GM12878 (cell line): Measurements from ENCODE around the gene TYRP1. TPM values are rescaled to one million over a fixed set of nuclear protein-coding genes. Genes with fewer than 3 reads are reported as not detected.

Experiments
- ATAC-seq: fragments of 200-7000 bp; cut with Tn5 transposase; 3 replicates; pipeline ENCODE4 v1.9.1; 2020; ENCODE audit warnings: mild to moderate bottlenecking, moderate library complexity
- BruUV-seq: library from RNA; stranded (reverse); fragments of 400-500 nt; replicated peaks from 2 replicates; lab custom pipeline; 2021; lab: Mats Ljungman, UMichigan
- CTCF ChIA-PET: fragments of 300-600 bp; sonication (Branson Sonifier 250); formaldehyde crosslinking; extraction: SDS; loops from one replicate; lab custom pipeline; 2021; ENCODE audit warnings: inconsistent platforms; lab: Yijun Ruan, JAX
- POLR2A ChIA-PET: fragments of 350-600 bp; formaldehyde crosslinking; extraction: SDS; loops from one replicate; lab custom pipeline; 2021; ENCODE audit warnings: inconsistent platforms; lab: Charles Lee
- RAD21 ChIA-PET: fragments of 300-600 bp; sonication (Branson Sonifier 250); formaldehyde crosslinking; loops from one replicate; lab custom pipeline; 2023; ENCODE audit warnings: antibody characterized with exemption; ENCODE audit not compliant: unreplicated experiment; lab: Charles Lee
- SMC1A ChIA-PET: fragments of 300-600 bp; sonication (Branson Sonifier 250); formaldehyde crosslinking; loops from one replicate; lab custom pipeline; 2023; ENCODE audit not compliant: unreplicated experiment, uncharacterized antibody; lab: Charles Lee
- DNase-seq: peaks from one replicate; pipeline ENCODE4 v3.0.0-alpha.2; 2011; ENCODE audit warnings: low read depth, low spot score
- FAIRE-seq: peaks from 3 replicates; lab custom pipeline; 2011; peaks lifted over from hg19 to GRCh38; lab: Jason Lieb, UNC
- H2AFZ ChIP-seq: 2 replicates; pipeline ENCODE4 v1.6.0; 2011; ENCODE audit warnings: low read depth, low read length, control low read depth; ENCODE audit not compliant: control insufficient read depth
- H3K27ac ChIP-seq: 2 replicates; pipeline ENCODE4 v1.5.1; 2011; ENCODE audit warnings: control low read depth; ENCODE audit not compliant: control insufficient read depth, insufficient read depth
- H3K27me3 ChIP-seq, 2 experiments: replicated peaks in 1 of 2; 2 replicates each; pipeline versions ENCODE4 v1.6.0 to v1.6.1; 2011; ENCODE audit warnings: low read length in 1 of 2; ENCODE audit not compliant: control insufficient read depth in 2 of 2, insufficient read depth in 2 of 2
- H3K36me3 ChIP-seq, 2 experiments: 2 replicates each; pipeline ENCODE4 v1.5.1; 2011; ENCODE audit warnings: low read length in 1 of 2; ENCODE audit not compliant: control insufficient read depth in 2 of 2, insufficient read depth in 2 of 2
- H3K4me1 ChIP-seq: 2 replicates; pipeline ENCODE4 v1.6.1; 2011; ENCODE audit warnings: mild to moderate bottlenecking, low read length, moderate library complexity, mixed read lengths; ENCODE audit not compliant: control insufficient read depth, insufficient read depth
- H3K4me2 ChIP-seq: 2 replicates; pipeline ENCODE4 v1.6.0; 2011; ENCODE audit warnings: control low read depth; ENCODE audit not compliant: control insufficient read depth, insufficient read depth
- H3K4me3 ChIP-seq: fragments of 200-600 bp; sonication (generic); 2 replicates; pipeline ENCODE4 v1.5.1; 2016
- H3K79me2 ChIP-seq: 2 replicates; pipeline ENCODE4 v1.6.0; 2011; ENCODE audit warnings: low read length; ENCODE audit not compliant: control insufficient read depth, insufficient read depth
- H3K9ac ChIP-seq: 2 replicates; pipeline ENCODE4 v1.8.0; 2011; ENCODE audit warnings: low read length, control low read depth, mixed read lengths; ENCODE audit not compliant: control insufficient read depth, insufficient read depth
- H3K9me3 ChIP-seq: replicated peaks from 3 replicates; pipeline ENCODE4 v1.5.1; 2011; ENCODE audit warnings: mild to moderate bottlenecking, low read length; ENCODE audit not compliant: control insufficient read depth, insufficient read depth
- H4K20me1 ChIP-seq: 2 replicates; pipeline ENCODE4 v1.6.0; 2011; ENCODE audit not compliant: control insufficient read depth, insufficient read depth
- EGR1 ChIP-seq, 2 experiments: IDR thresholded peaks; 1 replicate in 1 of 2; 2 replicates in 1 of 2; pipeline ENCODE4 v1.6.1; 2011 to 2012; ENCODE audit warnings: low read depth in 2 of 2, low read length in 2 of 2, borderline replicate concordance in 1 of 2, mild to moderate bottlenecking in 1 of 2, moderate library complexity in 1 of 2
- ETV6 ChIP-seq, 2 experiments: fragments of 450-650 bp in 1 of 2; IDR thresholded peaks in 1 of 2; conservative IDR thresholded peaks in 1 of 2; 2 replicates each; pipeline ENCODE4 v1.6.1; 2014; ENCODE audit warnings: antibody characterized with exemption in 1 of 2, borderline replicate concordance in 1 of 2, low read depth in 1 of 2, mild to moderate bottlenecking in 1 of 2, moderate library complexity in 1 of 2
- MYB ChIP-seq: fragments of 150-350 bp; IDR thresholded peaks from 2 replicates; pipeline ENCODE4 v1.6.1; 2014; ENCODE audit warnings: mild to moderate bottlenecking, low read depth, low read length, borderline replicate concordance
- NFIC ChIP-seq: IDR thresholded peaks from 2 replicates; pipeline ENCODE4 v1.6.1; 2012; ENCODE audit warnings: low read depth, mild to moderate bottlenecking, inconsistent platforms, low read length, moderate library complexity
- NR2F1 ChIP-seq: fragments of 450-650 bp; conservative IDR thresholded peaks from 2 replicates; pipeline ENCODE4 v1.6.1; 2017; ENCODE audit warnings: mild to moderate bottlenecking
- SP1 ChIP-seq: IDR thresholded peaks from one replicate; pipeline ENCODE4 v1.6.1; 2011; ENCODE audit warnings: low read depth, low read length
- TBL1XR1 ChIP-seq: IDR thresholded peaks from 2 replicates; pipeline ENCODE4 v1.6.1; 2012; ENCODE audit warnings: low read depth, low read length, improper control_type of control experiment
- TCF3 ChIP-seq: IDR thresholded peaks from 2 replicates; pipeline ENCODE4 v1.6.1; 2012; ENCODE audit warnings: low read depth, mild to moderate bottlenecking, low read length, borderline replicate concordance; ENCODE audit not compliant: insufficient read depth
- ZNF274 ChIP-seq: IDR thresholded peaks from one replicate; pipeline ENCODE4 v1.8.0; 2011; ENCODE audit not compliant: insufficient read length, insufficient read depth
- WGBS: methylation state at CpG from one replicate; pipeline ENCODE4 v1.1.6; 2016; ENCODE audit warnings: low lambda C conversion rate; ENCODE audit not compliant: insufficient replicate concordance, insufficient coverage; ENCODE audit errors: missing lambda C conversion rate; 5-methylcytosine and 5-hydroxymethylcytosine counted together
- in situ Hi-C: fragments of 300-500 bp; cut with MboI; formaldehyde crosslinking; loops from 9 replicates; pipeline ENCODE4 v1.14.3; 2018; ENCODE audit warnings: mixed read lengths
- intact Hi-C: fragments of 100-400 bp; cut with micrococcal nuclease; formaldehyde crosslinking; loops from one replicate; pipeline ENCODE4 v1.14.2; 2022; ENCODE audit not compliant: unreplicated experiment
- polyA plus RNA-seq, 11 experiments: library from polyadenylated mRNA; depleted of rRNA in 4 of 11; unstranded in 6 of 11; stranded (reverse) in 5 of 11; fragments of >200 nt; fragmentation: Nextera tagmentation in 4 of 11; fragmentation: Illumina TruSeq in 1 of 11; extraction: Ambion mirVana in 4 of 11; extraction: Trizol in 1 of 11; gene quantifications; 1 replicate in 1 of 11; 2 replicates in 10 of 11; pipeline versions ENCODE4 v1.2.1 to v1.2.3, GENCODE V29; 2011 to 2016; ENCODE audit warnings: inconsistent platforms in 2 of 11, missing spikeins in 2 of 11, low read depth in 1 of 11
- total RNA-seq, 4 experiments: library from RNA; depleted of rRNA in 3 of 4; stranded (reverse); fragments of >200 nt in 3 of 4; fragmentation: Illumina TruSeq in 1 of 4; extraction: Trizol in 1 of 4; gene quantifications; 2 replicates each; pipeline versions ENCODE4 v1.2.1 to v1.2.3, GENCODE V29; 2013 to 2021
- TF ChIP-seq, protein P1 (sequence below): IDR thresholded peaks from 2 replicates; pipeline ENCODE4 v1.6.1; 2012; ENCODE audit warnings: low read depth, low read length, improper control_type of control experiment

Gene TYRP1
- total and polyA plus RNA-seq, 10 of the 15 experiments (the other 5 are each of a cell fraction or from before 2014, with no cell fraction given) = 0.01 TPM; not detected in 9

DNA sequence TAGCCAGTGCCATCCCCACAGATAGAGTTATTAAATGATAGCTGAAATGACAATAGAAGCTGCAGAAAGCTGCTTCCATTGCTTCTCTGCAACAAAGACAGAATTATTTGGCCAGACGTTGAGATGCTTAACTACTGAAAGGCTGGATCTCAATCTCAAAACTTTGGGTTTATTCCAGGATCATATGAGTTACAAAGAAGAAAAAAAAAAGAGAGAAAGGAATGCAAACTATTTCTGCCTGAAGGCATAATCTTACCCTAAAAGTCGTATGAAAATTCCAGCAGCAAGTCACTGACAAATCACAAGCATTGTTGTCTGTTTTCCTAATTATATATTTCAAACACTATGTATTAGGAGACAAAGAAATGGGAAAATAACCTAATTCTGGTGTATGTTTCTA is 12.8 kb upstream of the TYRP1 start (continued):
- TF ChIP-seq NR2F1 (no peak), MYB (no peak), ZNF274 (no peak), EGR1 (IDR thresholded peaks at IDR 0.05; ENCODE audit: borderline replicate concordance in 1 of 2, low read depth in 2 of 2, low read length in 2 of 2) (no peak), ETV6 (conservative IDR thresholded peaks at IDR 0.05 in 1 of 2, IDR thresholded peaks at IDR 0.05 in 1 of 2; ENCODE audit: borderline replicate concordance in 1 of 2, low read depth in 1 of 2) (no peak)
- TF ChIP-seq, protein P1, sequence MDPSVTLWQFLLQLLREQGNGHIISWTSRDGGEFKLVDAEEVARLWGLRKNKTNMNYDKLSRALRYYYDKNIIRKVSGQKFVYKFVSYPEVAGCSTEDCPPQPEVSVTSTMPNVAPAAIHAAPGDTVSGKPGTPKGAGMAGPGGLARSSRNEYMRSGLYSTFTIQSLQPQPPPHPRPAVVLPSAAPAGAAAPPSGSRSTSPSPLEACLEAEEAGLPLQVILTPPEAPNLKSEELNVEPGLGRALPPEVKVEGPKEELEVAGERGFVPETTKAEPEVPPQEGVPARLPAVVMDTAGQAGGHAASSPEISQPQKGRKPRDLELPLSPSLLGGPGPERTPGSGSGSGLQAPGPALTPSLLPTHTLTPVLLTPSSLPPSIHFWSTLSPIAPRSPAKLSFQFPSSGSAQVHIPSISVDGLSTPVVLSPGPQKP = no peak
- TF ChIP-seq, all 136 proteins: peak for 0

DNA sequence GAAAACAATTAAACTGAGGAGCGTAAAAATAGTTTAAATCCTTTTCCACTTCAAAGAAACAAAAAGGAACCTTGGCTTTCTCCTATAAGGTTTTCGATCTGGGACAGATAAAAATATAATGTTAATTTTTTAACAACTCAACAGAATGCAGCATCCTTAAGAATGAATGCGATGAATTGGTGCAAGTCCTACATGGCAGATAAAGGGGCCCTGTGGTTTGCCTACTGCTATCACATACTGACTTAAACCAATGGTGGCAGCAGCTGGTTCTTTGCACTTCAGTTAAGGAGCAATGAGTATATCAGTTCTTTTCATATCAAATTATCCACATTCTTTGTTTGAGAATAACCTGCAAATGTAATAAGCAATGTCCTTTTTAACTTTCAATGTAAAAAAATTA is 12.4 kb upstream of the TYRP1 start:
- ChIA-PET POLR2A (no interaction called here), SMC1A (no interaction called here), CTCF (no interaction called here), RAD21 (no interaction called here)
- Histone ChIP-seq H3K36me3 (no peaks in the 10 kb centered on the region), H3K27me3 (no peaks in the 10 kb centered on the region), H2AFZ (no peak overlapping the region), H3K79me2 (no peaks in the 10 kb centered on the region), H3K4me3 (no peak overlapping the region), H3K4me1 (no peaks in the 10 kb centered on the region), H3K9me3 (no peaks in the 10 kb centered on the region), H3K9ac (no peak overlapping the region), H3K4me2 (no peak overlapping the region), H4K20me1 (no peaks in the 10 kb centered on the region), H3K27ac (no peak overlapping the region)
- no TSS peak for BruUV-seq
- intact Hi-C loops = no loop called here
- in situ Hi-C loops = no loop called here
- FAIRE-seq (no peak), ATAC-seq (no peak), DNase-seq (no peak)
- WGBS = 35% methylated on average over 3 of the region's 3 CpGs
- TF ChIP-seq TCF3 (no peak), TBL1XR1 (no peak), SP1 (no peak), NFIC (no peak)
